NCI-H1092 (cell line): Measurements from ENCODE around the gene LARP4B.

Source experiments
- DNase-seq: peaks from one replicate; lab custom pipeline; 2025; lab: John Stamatoyannopoulos, UW

Gene LARP4B

DNA sequence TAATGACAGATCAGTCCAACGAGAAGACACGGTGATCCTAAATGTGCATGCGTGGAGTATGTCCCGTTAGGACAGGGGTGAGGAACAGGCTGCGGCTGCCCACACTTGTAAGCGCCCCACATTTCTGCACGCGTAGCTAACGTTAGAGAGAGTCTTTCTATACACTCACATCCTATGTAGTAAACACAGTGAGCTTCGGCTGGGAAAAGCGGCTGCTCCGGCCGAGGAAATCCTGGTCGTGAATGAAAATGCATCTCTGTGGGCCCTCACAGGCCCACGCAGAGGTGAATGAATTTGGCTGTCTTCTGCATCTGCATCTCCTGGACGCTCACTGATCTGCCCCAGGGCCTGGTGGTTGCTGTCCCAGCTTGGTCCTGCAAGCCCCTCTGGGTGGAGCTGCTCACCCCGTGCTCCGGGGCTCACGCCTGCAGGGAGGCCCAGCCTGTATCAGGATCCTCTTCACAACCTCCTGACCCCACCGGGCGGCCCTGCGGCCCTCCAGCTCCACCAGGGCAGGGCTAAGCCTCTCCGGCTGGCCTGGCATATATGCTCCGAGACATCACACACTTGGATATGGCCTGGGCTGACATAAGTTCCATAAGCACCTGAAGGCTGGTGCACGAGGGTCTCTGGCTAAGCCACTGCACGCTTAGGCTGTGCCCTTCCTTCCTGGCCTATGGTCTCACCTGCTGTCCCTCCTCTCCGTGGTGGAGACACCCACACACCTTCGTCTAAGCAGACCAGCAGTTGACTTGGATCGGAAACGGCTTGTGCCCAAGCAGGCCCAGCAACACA lies 124.1 kb downstream of the LARP4B start:
- DNase-seq: no peak

DNA sequence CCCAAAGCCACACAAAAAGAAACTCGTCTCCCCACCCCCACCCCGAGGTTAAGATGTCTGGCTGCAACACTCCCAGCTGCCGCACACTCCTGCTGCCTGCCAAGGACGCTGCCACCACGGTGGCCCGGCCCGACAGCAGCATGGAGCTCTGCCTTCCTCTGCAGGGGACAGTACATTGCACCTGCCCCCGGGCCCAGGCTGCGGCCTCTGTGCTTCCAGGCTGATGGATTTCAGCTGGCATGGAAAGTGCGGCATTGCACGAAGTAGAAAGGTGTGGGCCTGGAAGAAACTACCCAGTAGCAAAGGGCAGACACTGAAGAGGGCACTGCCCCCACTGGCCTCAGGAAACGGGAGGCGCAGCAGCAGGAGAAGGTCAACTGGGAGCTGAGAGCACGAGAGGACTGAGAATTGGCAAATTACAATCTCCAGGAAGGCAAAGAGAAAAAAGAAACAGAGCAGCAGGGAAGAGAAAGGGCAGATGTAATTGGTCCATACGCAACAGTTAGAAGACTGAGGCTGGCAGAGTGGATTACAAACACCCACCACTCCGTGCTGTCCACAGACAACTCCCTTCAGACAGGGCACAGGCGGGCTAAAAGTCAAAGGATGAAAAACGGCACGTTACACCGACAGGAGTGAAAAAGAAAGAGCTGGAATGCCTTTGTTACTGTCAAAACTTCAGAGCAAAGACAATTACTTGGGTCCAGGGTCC lies 124.9 kb downstream of the LARP4B start:
- DNase-seq: no peak

DNA sequence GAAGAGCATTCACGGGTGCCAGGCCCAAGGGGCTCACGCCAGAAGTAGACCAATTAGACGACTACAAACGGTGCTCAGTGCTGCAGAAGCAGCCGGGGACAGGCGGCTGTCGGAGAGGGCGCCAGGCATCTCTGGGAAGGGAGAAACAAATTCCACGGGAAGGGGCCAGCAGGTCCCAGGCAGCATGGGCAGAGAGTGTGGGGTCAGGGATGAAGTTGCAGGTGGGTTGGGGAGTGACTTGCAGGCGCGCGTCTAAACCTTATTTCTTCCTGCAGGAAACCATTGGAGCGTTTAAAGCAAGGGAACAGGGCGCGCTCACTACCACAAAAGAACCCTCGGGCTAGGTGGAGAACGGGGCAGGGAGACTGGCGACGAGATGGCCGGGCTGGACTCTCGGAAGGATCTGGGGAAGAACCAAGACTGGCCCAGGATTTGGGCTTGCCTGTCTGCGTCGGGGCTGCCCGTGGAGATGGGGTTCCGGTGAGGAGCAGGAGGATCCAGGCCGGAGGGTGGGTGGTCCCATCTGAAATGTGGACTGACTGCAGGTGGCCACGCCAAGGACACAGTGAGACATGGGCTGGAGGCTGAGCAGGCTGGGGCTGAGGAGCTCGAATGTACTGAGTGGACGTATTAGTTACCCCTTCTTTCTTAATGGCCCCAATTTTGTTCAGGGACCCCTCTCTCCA lies 125.7 kb downstream of the LARP4B start:
- DNase-seq: no peak

DNA sequence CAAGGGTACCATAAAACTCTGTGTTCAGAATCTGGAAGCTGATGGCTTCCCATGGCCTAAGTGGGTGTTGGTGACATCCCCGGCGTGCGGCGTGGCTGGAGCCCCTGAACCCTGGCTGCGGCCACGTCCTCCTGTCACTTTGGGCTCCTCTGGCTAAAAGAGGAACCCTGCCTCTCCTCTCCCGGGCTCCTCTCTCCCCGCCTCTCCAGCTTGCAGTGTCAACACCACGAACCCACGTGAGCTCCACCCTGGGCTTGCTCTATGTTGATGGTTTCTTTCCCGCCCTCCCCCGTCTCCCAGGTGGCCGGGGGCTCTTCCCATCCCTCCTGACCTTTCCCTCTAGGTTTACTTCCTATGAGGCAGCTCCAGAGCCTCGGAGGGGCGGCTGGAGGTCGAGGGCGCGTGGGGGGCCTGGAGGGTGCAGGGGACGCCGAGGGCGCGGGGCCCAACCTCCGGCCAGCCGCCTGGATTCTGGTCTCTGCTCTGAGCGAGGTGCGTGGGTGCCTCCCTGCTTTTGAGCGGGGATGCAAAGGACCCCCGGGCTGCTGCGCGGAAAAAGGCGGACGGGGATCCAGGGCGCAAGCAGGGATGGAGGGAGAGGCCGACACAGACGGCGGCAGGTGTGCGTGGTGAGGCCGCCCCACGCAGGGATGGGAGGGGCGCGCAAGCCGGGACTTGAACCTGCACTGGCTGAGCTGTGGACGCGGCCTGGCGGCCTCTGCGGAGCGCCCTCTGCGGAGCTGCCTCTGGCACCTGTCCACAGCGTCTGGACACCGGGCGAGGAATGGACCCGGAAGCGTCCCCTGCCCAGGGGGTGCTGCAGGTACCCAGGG lies 126.5 kb downstream of the LARP4B start:
- no peak for DNase-seq

DNA sequence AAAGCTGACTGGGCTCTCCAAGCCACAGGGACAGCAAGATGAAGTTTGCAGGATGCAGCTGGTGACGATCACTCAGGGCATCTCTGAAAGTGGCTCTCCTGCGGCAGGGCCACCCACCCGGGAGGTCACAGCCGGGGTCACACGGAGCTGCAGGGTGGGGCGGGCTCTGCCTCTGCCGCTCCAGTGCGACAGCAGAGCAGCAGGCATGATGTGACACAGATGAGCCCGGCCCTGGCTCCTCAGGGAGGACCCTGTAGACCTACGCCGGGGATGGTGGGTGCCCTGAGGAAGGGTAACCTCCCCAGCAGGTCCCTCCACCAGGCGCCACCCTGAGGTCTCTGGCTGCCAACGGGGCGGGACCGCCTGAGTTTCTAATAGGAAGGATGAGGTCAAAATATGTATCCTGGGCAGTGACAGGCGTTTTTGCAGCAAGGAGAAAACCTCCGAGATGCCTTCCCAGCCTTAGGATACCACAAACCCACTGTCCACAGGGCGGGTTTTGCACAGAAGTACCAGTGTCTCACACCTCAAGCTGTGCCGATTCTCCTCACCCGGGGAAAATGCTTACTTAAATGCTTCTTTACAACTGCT lies 127.2 kb downstream of the LARP4B start:
- no peak for DNase-seq

DNA sequence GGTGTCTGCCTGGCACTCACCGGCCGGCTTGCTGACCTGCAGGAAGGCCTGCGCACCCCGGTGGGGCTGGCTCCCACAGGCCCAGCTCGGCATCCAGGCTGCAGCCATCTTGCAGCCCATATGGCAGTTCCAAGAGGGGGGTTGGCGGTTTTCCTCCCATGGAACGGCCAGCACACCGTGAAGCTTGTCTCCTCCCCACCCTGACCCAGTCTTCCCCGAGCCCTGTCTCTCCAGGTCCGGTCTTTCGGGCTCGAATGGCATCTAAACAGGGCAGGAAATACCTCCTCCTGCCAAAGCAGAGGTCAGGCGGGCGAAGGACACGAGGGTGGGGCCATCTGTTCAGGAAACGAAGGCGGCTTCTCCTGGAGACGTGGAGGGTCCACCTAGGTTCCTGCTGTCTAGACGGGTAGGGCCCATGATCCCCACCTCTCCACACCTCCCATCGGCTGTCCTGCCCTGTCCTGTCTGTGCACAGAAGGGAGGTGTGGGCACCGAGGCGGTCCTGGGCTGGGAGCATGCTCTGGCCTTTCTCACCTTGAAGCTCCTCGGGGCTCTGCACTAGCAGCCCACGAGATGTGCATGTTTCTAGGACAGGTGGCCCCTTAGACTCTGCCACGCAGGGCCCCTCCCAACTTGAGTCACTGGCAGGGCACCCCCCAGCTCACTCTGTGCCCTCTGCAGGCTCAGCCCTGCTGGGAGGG lies 128.3 kb downstream of the LARP4B start:
- no peak for DNase-seq

DNA sequence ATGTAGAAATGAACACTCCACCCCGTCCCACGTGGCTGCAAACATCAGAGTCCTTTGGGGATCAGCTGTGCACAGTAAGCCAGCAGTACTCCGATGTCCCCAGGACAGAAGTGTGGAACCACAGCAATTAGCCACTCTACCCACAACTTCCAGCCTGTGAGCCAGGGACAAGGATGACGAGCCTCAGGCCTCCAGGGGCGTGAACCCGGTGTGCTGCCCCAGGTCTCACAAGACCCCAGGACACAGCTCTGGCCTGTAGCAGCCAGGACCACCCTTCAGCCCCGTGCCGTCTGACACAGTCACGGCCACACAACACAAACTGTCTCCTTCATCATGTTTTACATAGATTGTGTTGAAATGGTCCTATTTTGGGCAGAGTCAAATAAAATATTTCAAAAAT lies 129.0 kb downstream of the LARP4B start:
- no peak for DNase-seq

DNA sequence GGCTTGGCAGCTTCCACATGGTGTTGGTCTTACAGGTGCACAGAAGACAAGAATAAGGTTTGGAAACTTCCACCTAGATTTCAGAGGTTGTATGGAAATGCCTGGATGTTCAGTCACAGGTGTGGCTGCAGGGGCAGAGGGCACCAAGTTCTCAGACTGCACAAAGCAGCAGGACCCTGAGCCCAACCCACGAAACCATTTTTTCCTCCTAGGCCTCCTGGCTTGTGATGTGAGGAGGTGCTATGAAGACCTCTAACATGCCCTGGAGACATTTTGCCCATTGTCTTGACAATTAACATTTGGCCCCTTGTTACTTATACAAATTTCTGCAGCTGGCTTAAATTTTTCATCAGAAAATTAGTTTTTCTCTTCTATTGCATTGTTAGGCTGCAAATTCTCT lies 134.3 kb downstream of the LARP4B start:
- DNase-seq: no peak

DNA sequence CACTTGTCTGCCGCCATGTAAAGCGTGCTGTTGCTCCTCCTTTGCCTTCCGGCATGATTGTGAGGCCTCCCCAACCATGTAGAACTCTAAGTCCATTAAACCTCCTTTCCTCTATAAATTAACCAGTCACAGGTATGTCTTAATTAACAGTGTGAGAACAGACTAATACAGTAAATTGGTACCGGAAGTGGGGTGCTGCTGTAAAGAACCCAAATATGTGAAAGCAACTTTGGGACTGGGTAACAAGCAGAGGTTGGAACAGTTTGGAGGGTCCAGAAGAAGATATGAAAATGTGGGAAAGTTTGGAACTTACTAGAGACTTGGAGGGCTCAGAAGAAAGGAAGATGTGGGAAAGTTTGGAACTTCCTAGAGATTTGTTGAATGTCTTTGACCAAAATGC lies 135.3 kb downstream of the LARP4B start:
- DNase-seq: no peak

DNA sequence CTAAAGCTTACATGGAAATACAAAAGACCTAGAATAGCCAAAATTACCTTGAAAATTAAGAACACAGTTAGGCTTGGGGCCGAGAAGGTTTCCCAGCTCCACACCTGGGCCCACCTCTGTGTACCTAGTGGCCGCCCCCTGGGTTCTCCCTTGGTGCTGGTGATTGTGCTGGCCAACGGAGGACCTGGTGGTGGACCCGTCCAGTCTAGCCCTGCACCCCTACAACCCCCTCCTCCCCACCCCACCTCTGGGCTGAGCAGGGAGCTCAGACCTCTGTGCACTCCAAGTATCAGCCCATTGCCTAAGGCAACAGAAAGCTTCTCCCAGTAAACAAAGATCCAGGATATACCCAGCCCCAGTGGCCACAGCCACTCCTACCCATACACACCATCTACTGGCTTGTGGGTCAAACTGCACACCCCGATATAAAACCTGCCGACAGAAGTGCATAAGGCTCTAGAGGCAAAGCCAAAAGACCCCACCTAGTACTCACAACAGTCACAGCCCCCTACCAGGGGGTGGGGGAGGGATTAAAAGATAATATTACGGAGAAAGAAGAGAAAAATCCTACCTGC lies 137.0 kb downstream of the LARP4B start:
- no peak for DNase-seq

DNA sequence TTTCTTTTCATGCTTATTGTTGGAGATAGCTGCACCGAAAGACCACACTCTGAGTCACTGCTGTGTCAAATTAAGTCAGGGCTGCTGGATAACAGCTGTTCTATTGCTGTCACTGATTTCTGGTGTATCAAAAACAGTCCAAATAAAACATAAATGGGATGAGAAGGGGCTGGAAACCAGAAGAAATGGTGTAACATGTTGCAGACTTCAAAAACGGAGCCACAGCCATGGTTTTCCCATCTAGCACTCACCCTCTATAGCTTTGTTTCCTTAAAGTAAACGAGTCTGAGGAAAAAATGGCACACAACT lies 138.8 kb downstream of the LARP4B start:
- no peak for DNase-seq

DNA sequence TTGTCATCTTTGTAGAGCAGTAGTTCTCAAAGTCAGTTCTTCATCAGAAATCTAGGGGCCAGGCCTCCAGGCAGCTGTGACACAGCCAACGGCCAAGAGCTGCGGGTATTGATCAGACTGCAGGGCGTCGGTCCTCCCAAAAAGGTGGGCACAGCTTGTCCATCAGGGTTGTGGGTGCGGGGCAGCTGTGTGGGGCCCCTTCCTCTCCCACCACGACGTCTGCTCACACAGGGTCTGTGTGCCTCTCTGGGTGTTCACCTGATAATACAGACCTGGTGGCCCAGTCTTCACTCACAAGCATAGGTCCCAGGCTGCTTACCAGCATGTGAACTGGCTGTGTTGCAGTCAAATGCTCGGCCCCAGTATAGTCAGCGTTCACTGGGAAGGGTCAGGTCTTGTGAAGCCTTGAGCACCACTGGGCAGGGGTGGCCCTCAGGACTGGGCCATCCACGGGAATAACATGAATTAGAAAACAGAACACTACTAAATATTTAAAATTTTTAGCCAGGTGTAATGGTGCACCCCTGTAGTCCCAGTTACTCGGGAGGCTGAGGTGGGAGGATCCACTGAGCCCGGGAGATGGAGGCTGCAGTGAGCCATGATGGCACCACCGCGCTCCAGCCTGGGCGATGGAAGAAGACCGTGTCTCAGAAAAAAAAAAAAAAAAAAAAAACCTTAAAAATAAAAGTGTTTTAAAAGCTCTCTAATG lies 139.3 kb downstream of the LARP4B start:
- no peak for DNase-seq

DNA sequence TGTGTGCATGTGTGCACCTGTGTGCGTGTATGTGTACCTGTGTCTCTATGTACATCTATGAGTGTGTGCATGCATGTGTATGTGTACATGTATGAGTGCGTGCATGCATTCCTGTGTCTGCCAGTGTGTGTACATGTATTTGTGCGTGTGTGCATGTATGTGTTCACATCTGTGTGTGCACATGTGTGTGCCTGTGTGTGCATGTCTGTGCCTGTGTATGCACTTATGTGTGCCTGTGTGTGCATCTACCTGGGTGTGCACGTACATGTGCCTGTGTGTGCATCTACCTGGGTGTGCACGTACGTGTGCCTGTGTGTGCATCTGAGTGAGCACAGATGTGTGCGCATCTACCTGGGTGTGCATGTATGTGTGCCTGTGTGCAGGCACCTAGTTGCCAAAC lies 139.9 kb downstream of the LARP4B start:
- no peak for DNase-seq

DNA sequence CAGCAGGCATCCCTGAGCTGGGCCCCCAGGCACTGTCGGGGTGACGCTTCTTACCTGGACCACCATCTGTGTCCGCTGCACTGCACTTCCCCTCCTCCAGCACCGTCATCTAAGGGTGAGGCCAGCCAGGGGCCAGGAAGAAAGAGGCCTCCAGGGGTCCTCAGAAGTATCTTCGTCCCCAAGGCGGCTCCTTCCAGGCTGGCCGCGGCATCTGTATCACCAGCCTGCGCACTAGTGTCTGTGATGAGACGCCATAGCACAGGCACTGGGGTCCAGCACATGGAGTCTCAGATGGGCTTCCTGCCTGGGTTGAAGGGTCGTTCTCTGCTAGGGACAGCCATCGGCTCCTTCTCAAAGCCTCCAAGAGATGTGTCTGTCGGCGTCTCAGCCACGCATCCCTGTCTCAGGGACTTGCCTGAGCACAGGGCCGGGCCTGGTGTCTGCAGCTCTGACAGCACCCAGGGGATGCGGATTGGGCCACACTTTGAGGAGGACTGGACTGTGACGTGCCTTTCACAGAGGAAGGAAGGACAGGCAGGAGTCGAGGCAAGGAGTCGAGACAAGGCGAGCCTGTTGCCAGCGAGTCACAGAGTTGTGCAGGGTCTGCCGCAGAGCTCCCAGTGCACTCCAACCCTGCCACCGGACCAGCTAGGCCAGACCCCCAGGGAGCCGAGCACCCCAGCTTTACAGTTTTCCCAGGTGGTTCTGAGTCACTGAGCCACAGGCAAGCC lies 140.5 kb downstream of the LARP4B start:
- no peak for DNase-seq

DNA sequence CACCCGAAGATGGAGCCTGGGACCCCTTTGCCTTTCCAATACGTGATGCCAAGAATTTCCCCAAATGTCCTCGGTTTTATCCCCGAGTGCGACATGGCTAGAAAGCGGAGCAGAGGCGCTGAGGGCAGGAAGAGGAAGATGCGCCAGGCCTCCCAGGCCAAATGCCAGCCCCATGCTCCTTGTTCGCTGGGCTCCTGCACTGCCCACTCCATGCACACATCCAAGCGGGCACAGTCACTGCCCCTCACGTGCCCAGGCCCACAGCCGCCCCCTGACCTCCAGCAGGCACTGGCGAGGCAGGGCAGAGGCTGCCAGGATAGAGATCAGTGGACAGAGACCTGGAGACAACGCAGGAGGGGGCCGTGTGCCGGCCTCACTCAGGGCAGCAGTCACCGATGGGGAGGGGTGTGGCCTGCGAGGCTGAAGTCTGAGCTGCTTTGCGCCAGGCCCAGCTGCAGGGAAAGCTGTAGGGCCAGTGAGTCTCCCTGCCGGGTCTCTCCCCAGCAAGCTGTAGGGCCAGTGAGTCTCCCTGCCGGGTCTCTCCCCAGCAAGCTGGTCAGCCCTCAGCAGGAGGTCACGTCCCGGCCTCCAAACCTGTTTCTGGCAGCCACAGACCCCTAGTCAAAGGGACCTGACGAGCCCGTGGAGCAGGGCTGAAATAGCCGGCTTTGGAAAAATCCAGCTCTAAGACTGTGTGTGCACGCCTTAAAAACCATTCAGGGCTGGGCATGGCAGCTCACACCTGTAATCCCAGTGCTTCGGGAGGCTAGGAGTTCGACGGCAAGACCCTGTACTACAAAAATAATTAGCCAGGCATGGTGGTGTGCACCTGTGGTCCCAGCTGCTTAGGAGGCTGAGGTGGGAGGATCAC lies 141.4 kb downstream of the LARP4B start:
- DNase-seq: no peak

DNA sequence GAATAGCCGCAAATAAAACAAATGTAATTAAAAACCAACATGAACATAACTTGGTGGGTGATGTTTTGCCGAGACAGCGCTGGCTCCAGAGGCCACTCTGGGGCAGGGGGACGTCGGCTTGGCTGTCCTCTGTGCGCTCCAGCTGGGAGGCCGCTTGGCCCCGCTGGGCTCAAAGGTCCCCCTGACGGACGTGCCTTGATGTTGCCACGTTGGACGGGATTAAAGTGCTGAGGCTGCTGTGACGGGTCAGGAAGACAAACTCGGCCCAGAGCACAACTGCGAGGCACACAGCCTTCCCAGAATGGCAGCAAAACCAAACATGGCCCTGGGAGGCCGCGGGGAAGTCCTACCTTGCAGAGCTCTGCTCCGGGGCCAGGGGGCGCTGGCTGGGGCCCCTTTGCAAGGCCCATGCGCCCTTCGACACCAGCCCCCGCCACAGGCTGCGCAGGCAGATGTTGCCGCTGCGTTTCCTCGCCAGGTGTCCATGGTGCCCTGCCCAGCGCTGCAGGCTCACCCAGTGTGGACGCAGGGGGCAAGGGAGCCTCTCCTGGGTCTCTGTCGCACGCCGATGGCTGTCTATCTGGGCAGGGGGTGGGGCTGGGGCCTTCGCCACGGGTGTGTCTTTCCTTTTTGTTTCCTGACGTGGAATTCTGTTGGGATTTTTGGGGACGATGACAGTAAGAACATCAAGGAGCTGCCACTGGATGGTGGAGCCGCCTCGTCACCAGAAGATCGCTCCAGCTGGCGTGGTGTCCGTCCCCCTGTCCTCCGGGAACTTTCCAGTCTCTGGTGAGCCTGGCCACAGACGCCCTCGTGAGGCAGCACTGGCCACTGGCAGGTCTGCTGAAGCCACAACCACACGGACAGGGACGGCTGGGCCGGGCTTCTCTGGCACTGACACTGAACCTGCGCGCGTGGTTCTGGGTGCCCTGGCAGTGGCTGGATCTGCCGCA lies 142.4 kb downstream of the LARP4B start:
- DNase-seq: no peak

DNA sequence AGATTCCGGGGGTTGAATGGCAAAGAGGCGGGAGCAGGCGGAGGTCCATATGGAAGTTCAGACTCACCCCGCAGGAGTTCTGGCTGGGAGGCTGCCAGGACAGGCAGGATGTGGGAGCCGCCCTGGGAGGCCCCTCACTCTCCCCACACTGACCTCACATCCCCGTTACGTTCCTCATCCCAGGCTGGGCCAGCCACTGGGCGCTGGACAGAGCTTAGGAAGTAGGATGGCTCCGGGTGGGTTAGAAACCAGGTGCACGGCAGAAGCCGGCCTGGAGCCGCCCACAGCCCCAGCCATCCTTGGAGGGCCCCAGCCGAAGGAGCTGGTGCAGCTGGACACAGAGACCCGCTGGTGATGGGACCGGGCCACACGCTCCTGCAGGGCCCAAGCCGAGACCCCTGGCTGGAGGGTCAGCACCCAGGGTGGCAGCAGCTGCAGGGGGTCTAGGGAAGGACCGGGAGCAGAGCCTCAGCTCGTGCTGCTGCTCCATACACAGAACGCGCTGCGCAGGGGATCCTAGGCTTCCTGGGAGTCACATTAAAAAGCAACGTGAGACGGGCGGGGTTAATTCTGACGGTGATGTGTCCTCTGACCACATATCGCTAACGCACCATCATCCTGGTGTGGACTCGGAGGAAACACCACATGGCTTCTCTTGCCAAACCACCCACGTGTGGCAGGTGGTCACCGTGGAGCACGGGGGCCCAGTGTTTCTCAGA lies 143.4 kb downstream of the LARP4B start:
- no peak for DNase-seq
